Ramos (cell line): ENCODE data around the gene KLHL24.
"Not testable (repeated sequence)": the region's sequence is repeated elsewhere in the genome, so short reads cannot be mapped to it uniquely, and the experiment has no call there.

ENCODE experiments used
- in situ Hi-C: fragments of 300-500 bp; cut with MboI; formaldehyde crosslinking; loops from one replicate; pipeline ENCODE4 v1.14.3; 2022; ENCODE audit warnings: low sequenced_read_pairs; ENCODE audit not compliant: unreplicated experiment

The KLHL24 gene

GRCh38 chr3:183692436-183692835 is 57.0 kb downstream of the KLHL24 start:
- in situ Hi-C loops = no loop called here

DNA sequence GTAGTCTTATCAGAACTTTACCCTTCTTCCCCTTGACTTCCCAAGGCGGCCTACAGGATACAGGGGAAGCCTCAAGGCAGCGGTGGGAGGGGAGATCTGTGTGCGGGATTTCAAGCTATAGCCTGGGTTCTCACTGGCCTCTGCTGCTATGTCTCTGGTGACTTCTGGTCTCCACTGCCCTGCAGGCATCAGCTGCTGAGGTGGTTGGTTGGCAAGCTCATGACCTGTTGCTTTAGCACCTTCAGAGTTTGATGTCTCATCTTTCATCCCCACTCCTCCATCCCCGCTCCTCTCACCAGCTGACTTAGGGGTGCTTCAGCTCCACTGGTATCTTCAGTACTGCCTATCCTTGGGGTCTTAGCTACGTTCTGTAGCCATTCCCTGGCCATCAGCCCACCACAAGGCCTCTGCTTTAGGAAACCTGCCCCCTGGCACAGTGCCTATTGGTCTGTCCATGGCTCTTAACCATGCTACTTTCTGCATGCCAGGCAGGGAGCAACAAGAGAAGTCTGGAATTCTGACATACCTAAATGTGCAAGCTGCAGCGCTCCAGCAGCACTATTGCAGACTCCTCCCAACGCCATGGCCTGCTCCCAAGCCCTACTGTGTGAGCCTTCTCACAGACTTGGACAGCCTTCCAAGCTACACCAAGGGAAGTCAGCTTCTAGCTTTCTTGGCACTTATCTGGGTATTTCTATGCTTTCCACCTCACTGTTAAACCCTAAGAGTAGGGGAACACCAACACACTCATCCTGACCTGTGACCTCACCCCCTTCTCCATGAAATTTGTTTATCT is 60.3 kb downstream of the KLHL24 start:
- in situ Hi-C loops = no loop called here

- in situ Hi-C loops = no loop called here
These were observed 61.7 kb downstream of the KLHL24 start for GRCh38 chr3:183697123-183697609.

DNA sequence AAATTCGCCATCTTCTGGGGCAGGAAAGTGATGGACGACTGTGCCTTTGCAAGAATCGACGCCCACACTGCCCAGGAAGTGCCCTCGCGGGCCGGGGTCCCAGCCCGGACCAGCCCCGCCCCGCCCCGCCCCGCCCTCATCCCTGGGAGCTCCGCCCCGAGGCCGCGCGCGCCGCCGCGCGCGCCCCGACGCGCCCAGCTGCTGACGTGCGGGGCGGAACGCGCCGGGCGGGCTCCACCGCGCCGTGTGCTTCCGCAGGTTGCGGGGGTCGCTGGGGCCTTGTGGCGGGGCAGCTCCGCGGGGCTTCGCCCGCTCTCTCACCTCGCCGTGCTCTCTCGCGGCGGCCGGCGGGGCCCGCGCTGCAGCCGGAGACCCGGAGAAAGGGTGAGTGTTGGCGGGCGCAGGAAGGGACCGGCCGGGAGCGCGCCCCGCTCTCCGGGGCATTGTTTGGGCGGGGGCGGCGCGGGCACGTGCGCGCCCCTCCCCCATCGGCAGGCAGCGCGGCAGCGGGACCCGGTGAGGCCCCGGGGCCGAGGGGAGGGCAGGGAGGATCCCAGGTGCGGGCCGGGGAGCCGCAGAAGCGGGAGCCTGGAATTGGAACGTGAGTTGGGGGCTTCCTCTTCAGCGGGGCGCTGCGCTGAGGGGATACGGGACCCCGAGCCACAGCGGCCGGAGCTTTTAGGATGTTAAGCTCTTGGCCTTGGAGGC is 62.3 kb downstream of the KLHL24 start, which contains the start of gene YEATS2:
YEATS2 (plus strand) TSS at position 188 of the 708 bp plus-strand sequence. CDS start 17,366 bp downstream, outside the sequence.
- in situ Hi-C loops = no loop called here

GRCh38 chr3:183698318-183698751 is 62.9 kb downstream of the KLHL24 start:
- in situ Hi-C loops = no loop called here

DNA sequence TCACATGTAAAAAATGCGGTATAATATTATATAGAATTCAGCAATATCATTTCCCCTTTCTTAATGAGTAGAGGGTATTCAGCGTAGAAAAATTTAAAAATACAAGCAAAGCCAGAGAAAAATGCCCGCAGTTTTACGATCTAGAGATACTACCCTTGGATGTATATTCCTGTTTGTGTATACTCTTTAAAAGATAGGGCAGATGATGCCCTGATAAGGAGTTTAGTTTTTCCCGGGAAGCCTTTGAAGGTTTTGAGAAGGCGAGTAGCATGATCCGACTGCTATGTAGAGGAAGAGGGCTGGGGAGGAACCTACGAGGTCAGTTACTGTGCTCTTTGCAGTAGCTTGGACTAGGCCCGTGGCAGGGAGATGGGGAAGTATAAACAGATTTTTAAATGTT is 63.3 kb downstream of the KLHL24 start:
- in situ Hi-C loops = no loop called here

DNA sequence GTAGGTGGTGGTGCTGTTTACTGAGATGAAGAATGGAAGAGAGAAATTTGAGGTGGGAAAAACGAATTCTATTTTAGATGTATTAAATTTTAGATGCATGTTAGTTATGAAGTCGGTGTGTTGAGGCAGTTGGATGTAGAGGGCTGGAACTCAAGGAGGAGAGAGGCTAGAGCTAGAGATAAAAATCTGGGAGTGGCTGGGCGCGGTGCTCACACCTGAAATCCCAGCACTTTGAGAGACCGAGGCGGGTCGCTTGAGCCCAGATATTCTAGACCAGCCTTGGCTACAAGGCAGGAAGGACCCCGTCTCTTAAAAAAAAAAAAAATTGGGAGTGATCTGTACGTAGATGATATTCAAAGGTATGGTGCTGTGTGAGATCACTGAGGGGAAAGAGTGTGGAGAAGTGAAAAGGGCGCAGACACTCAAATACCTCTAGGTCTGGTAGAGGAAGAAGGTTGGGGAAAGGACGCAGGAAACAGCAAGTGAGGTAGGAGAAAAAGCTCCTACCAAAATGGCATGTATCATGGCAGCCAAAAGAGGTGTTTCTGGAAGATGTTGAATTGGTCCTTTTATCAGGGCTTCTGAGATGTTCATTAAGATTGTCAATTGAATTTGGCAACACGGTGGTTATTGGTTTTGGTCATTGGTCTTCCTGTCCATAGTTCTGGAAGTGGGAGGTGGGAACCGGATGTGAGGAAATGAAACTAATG is 64.0 kb downstream of the KLHL24 start:
- in situ Hi-C loops = no loop called here

- in situ Hi-C loops = no loop called here
These were observed 66.3 kb downstream of the KLHL24 start for GRCh38 chr3:183701744-183702143.

GRCh38 chr3:183703892-183704291 is 68.5 kb downstream of the KLHL24 start:
- in situ Hi-C loops = not testable (repeated sequence)

GRCh38 chr3:183710231-183710630 is 74.8 kb downstream of the KLHL24 start:
- in situ Hi-C loops = no loop called here

DNA sequence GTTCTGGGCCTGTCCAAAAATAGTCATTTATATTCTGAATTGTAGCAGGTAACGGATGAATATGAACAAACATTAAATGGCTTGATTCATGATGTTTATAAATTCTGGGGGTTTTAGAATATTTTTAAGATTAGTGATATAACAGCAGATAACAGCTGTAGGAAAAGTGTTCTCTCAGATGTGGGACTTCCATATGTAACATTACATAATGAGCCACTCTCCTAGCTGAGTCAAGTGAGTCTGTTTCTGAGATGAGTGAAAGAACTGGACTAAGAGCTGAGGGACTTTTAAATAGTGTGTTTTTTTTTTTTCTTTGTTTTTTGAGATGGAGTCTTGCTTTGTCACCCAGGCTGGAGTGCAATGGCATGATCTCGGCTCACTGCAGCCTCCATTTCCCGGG is 76.1 kb downstream of the KLHL24 start:
- in situ Hi-C loops = no loop called here

GRCh38 chr3:183714622-183715021 is 79.2 kb downstream of the KLHL24 start:
- in situ Hi-C loops = no loop called here

DNA sequence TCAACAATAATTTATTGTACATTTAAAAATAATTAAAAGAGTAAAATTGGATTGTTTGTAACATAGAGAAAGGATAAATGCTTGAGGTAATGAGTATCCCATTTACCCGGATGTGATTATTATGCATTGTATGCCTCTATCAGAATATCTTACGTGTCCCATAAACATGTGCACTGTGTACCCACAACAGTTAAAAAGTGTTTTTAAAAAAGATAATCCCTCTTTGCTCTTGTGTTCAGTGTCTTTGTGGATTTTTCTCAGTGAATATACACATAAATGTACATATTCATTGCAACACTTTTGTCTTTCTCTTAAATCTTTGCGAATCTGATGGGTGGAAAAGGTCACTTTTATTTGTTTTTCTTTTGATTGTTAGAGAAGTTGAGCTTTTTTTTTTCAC is 82.6 kb downstream of the KLHL24 start:
- in situ Hi-C loops = no loop called here

- in situ Hi-C loops = no loop called here
These were observed 90.0 kb downstream of the KLHL24 start for GRCh38 chr3:183725387-183725786.

DNA sequence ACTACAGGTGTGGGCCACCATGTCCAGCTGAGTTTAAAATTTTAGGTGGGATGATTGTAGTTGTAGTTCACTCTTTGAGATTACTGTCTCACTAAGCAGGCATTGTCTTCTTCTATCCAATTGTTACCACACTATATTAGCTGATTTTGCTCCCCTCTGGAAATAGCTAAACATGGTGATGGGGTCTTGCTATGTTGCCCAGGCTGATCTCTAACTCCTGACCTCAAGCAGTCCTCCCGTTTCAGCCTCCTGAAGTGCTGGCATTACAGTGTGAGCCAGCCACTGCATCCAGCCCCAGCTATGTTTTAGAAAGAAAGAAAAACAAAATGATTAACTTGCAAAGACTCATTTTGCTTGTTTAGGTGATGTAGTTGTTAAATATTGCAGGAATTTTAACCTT is 92.8 kb downstream of the KLHL24 start:
- in situ Hi-C loops = no loop called here

GRCh38 chr3:183730361-183730760 is 94.9 kb downstream of the KLHL24 start:
- in situ Hi-C loops = no loop called here

DNA sequence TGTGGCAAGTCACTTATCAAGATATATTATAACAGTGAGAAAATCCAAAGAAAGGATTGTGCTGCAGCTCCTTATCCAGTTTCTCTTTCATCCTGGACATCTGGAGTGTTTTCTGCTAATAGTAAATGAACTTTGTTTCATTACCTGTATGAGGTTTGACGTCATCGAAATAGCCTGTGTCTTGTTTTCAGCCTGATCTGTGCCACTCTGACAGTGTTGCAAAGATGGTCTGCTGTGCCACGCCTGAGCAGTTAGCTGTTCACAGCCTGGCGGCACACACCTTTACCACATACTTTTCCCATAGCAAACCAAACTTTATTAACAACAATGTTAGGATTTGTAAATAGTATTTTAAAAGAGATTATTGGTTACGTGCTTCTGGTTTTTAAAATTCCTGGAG is 96.2 kb downstream of the KLHL24 start:
- in situ Hi-C loops = no loop called here

GRCh38 chr3:183733553-183733952 is 98.1 kb downstream of the KLHL24 start:
- in situ Hi-C loops = no loop called here
